GM12865 (cell line): Measurements from ENCODE around the gene BAIAP3.

Source experiments
- DNase-seq: peaks from one replicate; pipeline ENCODE4 v3.0.0; 2010; ENCODE audit warnings: low read depth
- H3K4me3 ChIP-seq: 2 replicates; pipeline ENCODE4 v1.5.1; 2011; ENCODE audit warnings: mild to moderate bottlenecking, low read depth, low read length, control low read depth
- TF ChIP-seq, protein P1 (sequence below): IDR thresholded peaks from 2 replicates; pipeline ENCODE4 v1.5.1; 2011; ENCODE audit warnings: low read length, control low read depth, low read depth, inconsistent platforms; ENCODE audit not compliant: insufficient read depth; ENCODE audit errors: missing control alignments

The BAIAP3 gene

DNA sequence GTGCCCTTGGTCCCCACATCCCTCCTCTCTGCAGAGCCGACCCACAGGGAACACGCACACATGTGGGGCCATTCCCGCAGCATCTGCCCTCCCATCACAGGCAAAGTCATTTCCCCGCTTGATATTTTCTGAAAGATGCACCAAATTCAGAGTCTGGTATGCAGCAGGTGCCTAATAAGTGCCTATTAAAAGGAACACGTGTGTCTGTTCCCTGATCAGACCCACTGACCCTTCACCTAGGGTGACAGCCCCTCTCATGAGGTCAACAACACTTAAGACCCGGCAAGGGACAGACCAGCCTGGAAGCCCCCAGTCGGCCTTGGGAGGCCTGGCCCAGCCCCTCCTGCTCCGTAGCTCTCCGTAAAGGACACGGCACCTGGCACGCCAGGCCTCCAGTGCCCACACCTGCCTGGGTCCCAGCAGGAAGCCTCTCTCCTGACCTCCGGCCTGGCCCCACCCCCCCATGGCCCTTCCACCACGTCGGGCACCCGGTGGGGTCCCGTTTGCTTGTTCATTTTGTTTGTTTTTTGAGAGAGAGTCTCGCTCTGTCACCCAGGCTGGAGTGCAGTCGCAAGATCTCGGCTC is 61.0 kb downstream of the BAIAP3 start:
- no peak for DNase-seq
- TF ChIP-seq, protein P1, sequence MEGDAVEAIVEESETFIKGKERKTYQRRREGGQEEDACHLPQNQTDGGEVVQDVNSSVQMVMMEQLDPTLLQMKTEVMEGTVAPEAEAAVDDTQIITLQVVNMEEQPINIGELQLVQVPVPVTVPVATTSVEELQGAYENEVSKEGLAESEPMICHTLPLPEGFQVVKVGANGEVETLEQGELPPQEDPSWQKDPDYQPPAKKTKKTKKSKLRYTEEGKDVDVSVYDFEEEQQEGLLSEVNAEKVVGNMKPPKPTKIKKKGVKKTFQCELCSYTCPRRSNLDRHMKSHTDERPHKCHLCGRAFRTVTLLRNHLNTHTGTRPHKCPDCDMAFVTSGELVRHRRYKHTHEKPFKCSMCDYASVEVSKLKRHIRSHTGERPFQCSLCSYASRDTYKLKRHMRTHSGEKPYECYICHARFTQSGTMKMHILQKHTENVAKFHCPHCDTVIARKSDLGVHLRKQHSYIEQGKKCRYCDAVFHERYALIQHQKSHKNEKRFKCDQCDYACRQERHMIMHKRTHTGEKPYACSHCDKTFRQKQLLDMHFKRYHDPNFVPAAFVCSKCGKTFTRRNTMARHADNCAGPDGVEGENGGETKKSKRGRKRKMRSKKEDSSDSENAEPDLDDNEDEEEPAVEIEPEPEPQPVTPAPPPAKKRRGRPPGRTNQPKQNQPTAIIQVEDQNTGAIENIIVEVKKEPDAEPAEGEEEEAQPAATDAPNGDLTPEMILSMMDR, result no peak
- no peak overlapping the region for H3K4me3 ChIP-seq

DNA sequence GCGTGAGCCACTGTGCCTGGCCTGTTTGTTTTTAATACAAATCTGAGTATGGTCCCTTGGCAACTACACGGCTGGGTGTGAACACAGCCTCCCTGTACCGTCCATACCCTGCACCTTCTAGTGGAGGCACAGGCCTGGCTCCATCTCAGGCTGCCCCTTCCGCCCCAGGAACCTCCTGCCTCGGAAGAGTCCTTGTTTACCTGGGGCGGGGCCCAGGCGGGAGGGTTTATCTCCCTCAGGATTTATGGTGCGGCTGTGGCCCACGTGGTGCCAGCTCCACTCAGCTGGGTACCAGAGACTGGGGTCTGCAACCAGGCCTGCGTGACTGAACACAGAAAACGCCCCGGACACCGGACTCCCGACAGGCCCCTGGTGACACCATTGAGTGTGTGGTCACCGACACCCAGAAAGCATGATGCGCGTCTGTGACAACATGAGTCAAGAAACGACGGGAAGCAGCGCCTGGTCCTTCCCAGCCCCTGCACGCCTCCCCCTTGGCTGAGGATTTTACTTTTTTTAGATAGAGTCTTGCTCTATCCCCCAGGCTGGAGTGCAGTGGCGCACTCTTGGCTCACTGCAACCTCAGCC is 62.1 kb downstream of the BAIAP3 start:
- no peak for DNase-seq
- TF ChIP-seq, protein P1, result no peak
- H3K4me3 ChIP-seq, result no peak overlapping the region

DNA sequence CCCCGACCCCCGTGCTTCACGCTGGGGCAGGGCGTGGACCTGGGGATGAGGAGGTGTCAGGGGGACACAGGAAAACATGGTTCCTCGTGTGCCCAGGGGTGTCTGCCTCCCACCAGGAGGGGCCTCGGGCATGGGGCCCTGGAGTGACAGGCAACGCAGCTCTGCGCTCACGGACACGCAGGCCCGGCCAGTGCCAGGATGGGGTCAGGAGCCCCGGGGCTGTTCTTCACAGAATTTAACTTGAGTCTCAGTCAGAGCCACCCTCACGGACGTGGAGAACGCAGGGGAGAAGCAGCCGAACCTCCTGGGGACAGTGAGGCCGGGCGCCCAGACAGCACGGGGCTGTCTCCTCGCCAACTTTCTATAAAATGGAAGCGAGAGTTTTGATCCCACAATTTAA is 64.3 kb downstream of the BAIAP3 start:
- DNase-seq, result no peak
- H3K4me3 ChIP-seq, result no peak overlapping the region
- TF ChIP-seq, protein P1, result no peak

DNA sequence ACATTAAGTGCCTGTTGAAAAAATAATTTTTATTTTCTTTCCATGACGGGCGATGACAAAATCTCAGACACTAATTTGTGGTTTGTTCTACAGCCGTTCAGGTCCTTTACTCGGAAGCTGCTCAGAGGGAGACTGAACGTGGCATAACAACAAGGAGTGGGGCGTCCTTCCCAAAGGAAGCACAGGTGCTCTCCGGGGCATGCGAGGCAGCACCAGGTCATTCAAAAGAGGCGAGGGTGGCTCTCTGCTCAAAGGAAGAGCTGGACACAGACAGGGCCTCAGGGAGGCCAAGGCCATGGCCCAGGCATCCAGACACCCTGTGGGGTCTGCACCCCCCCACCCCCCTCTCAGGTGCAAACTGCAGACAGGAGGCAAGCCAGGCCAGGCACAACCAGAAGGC is 64.9 kb downstream of the BAIAP3 start:
- TF ChIP-seq, protein P1, result no peak
- DNase-seq, result no peak
- no peak overlapping the region for H3K4me3 ChIP-seq
